OCI-LY7 (cell line): ENCODE data around the gene SPG21. TPM values are rescaled to one million over a fixed set of nuclear protein-coding genes. Genes with fewer than 3 reads are reported as not detected.

ENCODE experiments used
- BruUV-seq: library from RNA; stranded (reverse); fragments of 400-500 nt; replicated peaks from 2 replicates; lab custom pipeline; 2021; lab: Mats Ljungman, UMichigan
- CTCF ChIA-PET: fragments of 300-600 bp; sonication (Branson Sonifier 250); formaldehyde crosslinking; loops from one replicate; lab custom pipeline; 2022; ENCODE audit warnings: antibody characterized with exemption; ENCODE audit not compliant: unreplicated experiment; lab: Charles Lee
- POLR2A ChIA-PET: fragments of 300-600 bp; sonication (Branson Sonifier 250); formaldehyde crosslinking; loops from one replicate; lab custom pipeline; 2022; ENCODE audit warnings: antibody characterized with exemption; lab: Charles Lee
- DNase-seq: peaks from one replicate; pipeline ENCODE4 v3.0.0-alpha.2; 2015; ENCODE audit warnings: low spot score
- H2AFZ ChIP-seq: fragments of 200-600 bp; sonication (generic), shearing (Covaris generic); 2 replicates; pipeline ENCODE4 v1.6.1; 2014; ENCODE audit warnings: mild to moderate bottlenecking, antibody characterized with exemption, low read length, moderate library complexity
- H3K27ac ChIP-seq: fragments of 200-600 bp; sonication (generic); 2 replicates; pipeline ENCODE4 v1.5.1; 2014; ENCODE audit warnings: mixed run types, low read depth, mild to moderate bottlenecking, moderate library complexity, low read length, inconsistent platforms; ENCODE audit not compliant: poor library complexity, severe bottlenecking
- H3K36me3 ChIP-seq: fragments of 200-600 bp; sonication (generic); 2 replicates; pipeline ENCODE4 v1.6.1; 2014; ENCODE audit warnings: mild to moderate bottlenecking, antibody characterized with exemption, low read length, moderate library complexity, mixed read lengths; ENCODE audit not compliant: insufficient read depth
- H3K4me1 ChIP-seq: fragments of 200-600 bp; sonication (generic); 2 replicates; pipeline ENCODE4 v1.5.1; 2014; ENCODE audit warnings: mild to moderate bottlenecking, low read length; ENCODE audit not compliant: insufficient read depth, poor library complexity, severe bottlenecking
- H3K4me2 ChIP-seq: fragments of 200-600 bp; sonication (generic); 2 replicates; pipeline ENCODE4 v1.6.1; 2014; ENCODE audit warnings: mild to moderate bottlenecking, low read length
- H3K4me3 ChIP-seq: fragments of 200-600 bp; sonication (generic); 2 replicates; pipeline ENCODE4 v1.5.1; 2014; ENCODE audit warnings: mild to moderate bottlenecking, low read depth, low read length; ENCODE audit not compliant: poor library complexity, severe bottlenecking
- H3K79me2 ChIP-seq: fragments of 200-600 bp; sonication (generic); 2 replicates; pipeline ENCODE4 v1.6.1; 2016; ENCODE audit warnings: low read depth, mild to moderate bottlenecking, low read length, moderate library complexity, mixed read lengths; ENCODE audit not compliant: insufficient read depth
- H3K9me2 ChIP-seq: fragments of 200-600 bp; sonication (generic); 2 replicates; pipeline ENCODE4 v1.6.1; 2016; ENCODE audit warnings: mild to moderate bottlenecking, low read length, mixed read lengths; ENCODE audit not compliant: insufficient read depth
- H3K9me3 ChIP-seq: fragments of 200-600 bp; sonication (generic); 2 replicates; pipeline ENCODE4 v1.6.1; 2014; ENCODE audit warnings: mild to moderate bottlenecking, mixed run types, low read length, mixed read lengths
- H4K20me1 ChIP-seq: fragments of 200-600 bp; sonication (generic); 2 replicates; pipeline ENCODE4 v1.6.1; 2014; ENCODE audit warnings: mild to moderate bottlenecking, antibody characterized with exemption, low read length, moderate library complexity, mixed read lengths; ENCODE audit not compliant: insufficient read depth
- CTCF ChIP-seq: fragments of 200-600 bp; sonication (generic); conservative IDR thresholded peaks from 2 replicates; pipeline ENCODE4 v1.5.1; 2014; ENCODE audit warnings: mild to moderate bottlenecking, antibody characterized with exemption, low read length, moderate library complexity, mixed read lengths
- EZH2phosphoT487 ChIP-seq: fragments of 200-600 bp; sonication (generic); IDR thresholded peaks from 2 replicates; pipeline ENCODE4 v1.6.1; 2018; ENCODE audit warnings: low read depth, borderline replicate concordance, mild to moderate bottlenecking, mixed run types, antibody characterized with exemption, low read length, moderate library complexity, mixed read lengths
- intact Hi-C: fragments of 100-400 bp; cut with micrococcal nuclease; formaldehyde crosslinking; loops from one replicate; pipeline ENCODE4 v1.10.0; 2022; ENCODE audit not compliant: unreplicated experiment
- total RNA-seq, 2 experiments: library from RNA; depleted of rRNA in 1 of 2; stranded (reverse); fragments of >200 nt in 1 of 2; shearing (Covaris generic) in 1 of 2; gene quantifications; 2 replicates each; pipeline ENCODE4 v1.2.3, GENCODE V29; 2014 to 2022

SPG21 gene
- total RNA-seq, 2 experiments from 2014 or later: 56.4 to 83.9 TPM

GRCh38 chr15:64991536-64992135 lies 1.9 kb upstream of the SPG21 start:
- no peak overlapping the region for H3K4me3 ChIP-seq
- H3K27ac ChIP-seq: no peak overlapping the region
- H3K79me2 ChIP-seq: peaks cover 24% of the 10 kb centered on the region; the same call in 1 of the 2 replicates
- ChIA-PET POLR2A (no interaction called here), CTCF (no interaction called here)
- no peak for TF ChIP-seq CTCF
- no peak for TF ChIP-seq EZH2phosphoT487
- no TSS peak for BruUV-seq
- H3K9me3 ChIP-seq: no peaks in the 10 kb centered on the region
- peaks cover 9% of the 10 kb centered on the region; the same call in 1 of the 2 replicates for H3K36me3 ChIP-seq
- H4K20me1 ChIP-seq: no peaks in the 10 kb centered on the region
- intact Hi-C loops: no loop called here
- DNase-seq: no peak
- no peak overlapping the region for H2AFZ ChIP-seq
- H3K4me2 ChIP-seq: no peak overlapping the region
- H3K9me2 ChIP-seq: no peaks in the 10 kb centered on the region
- H3K4me1 ChIP-seq: peaks cover 26% of the 10 kb centered on the region

DNA sequence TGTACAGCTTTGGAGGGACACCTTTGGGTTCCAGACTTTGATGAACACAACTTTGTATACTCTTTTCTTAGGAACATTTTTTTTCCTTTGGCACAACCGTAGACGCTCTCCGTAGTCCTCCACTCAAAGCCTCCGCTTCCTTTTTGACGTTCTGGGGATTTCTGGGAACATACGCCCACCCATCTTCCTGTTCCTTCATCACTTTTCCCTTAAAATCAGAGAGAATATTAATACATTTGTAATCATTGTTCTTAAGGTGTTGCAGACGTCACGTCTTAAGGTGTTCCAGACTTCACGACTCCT lies 405 bp upstream of the SPG21 start:
- ChIA-PET CTCF (no interaction called here), POLR2A (no interaction called here)
- Histone ChIP-seq H3K4me2 (peak overlapping the region; percentile 70), H3K4me1 (peaks cover 34% of the 10 kb centered on the region), H3K9me3 (no peaks in the 10 kb centered on the region), H4K20me1 (no peaks in the 10 kb centered on the region), H2AFZ (peak overlapping the region; percentile 79), H3K4me3 (peak overlapping the region; percentile 98), H3K9me2 (no peaks in the 10 kb centered on the region), H3K79me2 (peaks cover 33% of the 10 kb centered on the region; the same call in 1 of the 2 replicates), H3K27ac (peak overlapping the region; percentile 38), H3K36me3 (peaks cover 15% of the 10 kb centered on the region; the same call in 1 of the 2 replicates)
- no TSS peak for BruUV-seq
- intact Hi-C loops: no loop called here
- no peak for TF ChIP-seq CTCF
- no peak for TF ChIP-seq EZH2phosphoT487
- no peak for DNase-seq

DNA sequence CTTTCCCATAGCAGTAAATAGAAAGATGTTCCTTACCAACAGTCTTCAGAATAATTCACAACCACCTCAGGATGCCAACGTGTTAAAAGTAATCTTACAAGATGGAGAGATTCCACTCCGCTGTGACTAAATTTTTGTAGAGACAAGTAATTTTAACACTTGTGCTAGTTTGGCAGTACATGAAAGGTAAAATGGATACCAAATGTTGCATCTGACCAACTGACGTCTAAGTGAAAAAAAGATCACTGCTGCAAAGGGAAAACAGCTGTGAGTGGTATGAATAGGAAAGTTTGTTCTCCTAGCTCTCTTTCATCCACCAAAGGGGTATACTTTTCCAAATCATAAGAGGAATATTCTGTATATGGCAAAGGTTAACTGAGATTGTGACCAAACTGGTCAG lies 2.6 kb downstream of the SPG21 start:
- peaks cover 33% of the 10 kb centered on the region; the same call in 1 of the 2 replicates for H3K79me2 ChIP-seq
- H3K9me2 ChIP-seq: no peaks in the 10 kb centered on the region
- H4K20me1 ChIP-seq: no peaks in the 10 kb centered on the region
- DNase-seq: no peak
- peaks cover 25% of the 10 kb centered on the region; the same call in 1 of the 2 replicates for H3K36me3 ChIP-seq
- intact Hi-C loops: no loop called here
- H3K4me1 ChIP-seq: peaks cover 43% of the 10 kb centered on the region
- BruUV-seq: TSS peak; percentile 39
- no peaks in the 10 kb centered on the region for H3K9me3 ChIP-seq
- CTCF ChIA-PET: no interaction called here
- TF ChIP-seq EZH2phosphoT487 (no peak), CTCF (no peak)
- H3K4me3 ChIP-seq: no peak overlapping the region
- peak overlapping the region; percentile 36 for H3K4me2 ChIP-seq
- no peak overlapping the region for H2AFZ ChIP-seq
- H3K27ac ChIP-seq: no peak overlapping the region
- POLR2A ChIA-PET: interaction anchor here (0.6 to 1.1 kb wide), 6 partner anchors 9 to 34 kb away, joined by 3 to 6 read pairs (median 3); no protein-coding TSS in a partner anchor
